Esophagus squamous epithelium (tissue), 5 donors: ENCODE measurements around the gene RGL3. TPM values are rescaled to one million over a fixed set of nuclear protein-coding genes. Genes with fewer than 3 reads are reported as not detected.

Experiments used
- DNase-seq: peaks from one replicate; lab custom pipeline; 2025; lab: John Stamatoyannopoulos, UW
- H3K27ac ChIP-seq, 4 donors: fragments of 200-600 bp; sonication (generic); one replicate each; pipeline ENCODE4 v1.5.1; 2016 to 2019; ENCODE audit warnings: mild to moderate bottlenecking in 1 of 4
- H3K27me3 ChIP-seq, 4 donors: fragments of 200-600 bp; sonication (generic); 1 replicate in 3 of 4; 2 replicates in 1 of 4; pipeline versions ENCODE4 v1.5.1 to v1.6.0; 2017 to 2021; ENCODE audit warnings: antibody characterized with exemption in 1 of 4
- H3K36me3 ChIP-seq, 3 donors: fragments of 200-600 bp; sonication (generic); one replicate each; pipeline ENCODE4 v1.5.1; 2016 to 2019
- H3K4me1 ChIP-seq, 3 donors: fragments of 200-600 bp; sonication (generic); one replicate each; pipeline ENCODE4 v1.5.1; 2017 to 2019
- H3K4me3 ChIP-seq, 4 donors: fragments of 200-600 bp; sonication (generic); 1 replicate in 3 of 4; 2 replicates in 1 of 4; pipeline ENCODE4 v1.5.1; 2016 to 2019; ENCODE audit warnings: mild to moderate bottlenecking in 2 of 4, moderate library complexity in 1 of 4
- H3K9me3 ChIP-seq, 3 donors: fragments of 200-600 bp; sonication (generic); one replicate each; pipeline ENCODE4 v1.5.1; 2016 to 2019
- POLR2A ChIP-seq, 4 donors: fragments of 450-650 bp; IDR thresholded peaks; one replicate each; pipeline ENCODE4 v1.6.1; 2017; ENCODE audit warnings: antibody characterized with exemption in 4 of 4, mild to moderate bottlenecking in 4 of 4, moderate library complexity in 3 of 4
- WGBS, 2 donors: methylation state at CpG; one replicate each; pipeline ENCODE4 v1.1.5; 2018; 5-methylcytosine and 5-hydroxymethylcytosine counted together
- intact Hi-C: fragments of 100-400 bp; cut with DNase I; formaldehyde crosslinking; loops from one replicate; pipeline ENCODE4 v1.15.0; 2022
- total RNA-seq, 4 donors: library from RNA; depleted of rRNA; stranded (reverse); fragments of >200 nt; gene quantifications; one replicate each; pipeline ENCODE4 v1.1.0, GENCODE V29; 2016
- TF ChIP-seq, protein P1 (sequence below), 6 experiments: fragments of 450-650 bp in 4 of 6; fragments of 200-600 bp in 2 of 6; sonication (generic) in 2 of 6; IDR thresholded peaks; one replicate each; pipeline ENCODE4 v1.5.1; 2016 to 2019; ENCODE audit warnings: antibody characterized with exemption in 6 of 6, mild to moderate bottlenecking in 4 of 6, moderate library complexity in 4 of 6
- donor health status: DM: yes; HTN: yes; CAD: no.

Gene RGL3
- total RNA-seq, 4 donors from 2014 or later, result 0.22 to 1.9 (median 0.45) TPM

DNA sequence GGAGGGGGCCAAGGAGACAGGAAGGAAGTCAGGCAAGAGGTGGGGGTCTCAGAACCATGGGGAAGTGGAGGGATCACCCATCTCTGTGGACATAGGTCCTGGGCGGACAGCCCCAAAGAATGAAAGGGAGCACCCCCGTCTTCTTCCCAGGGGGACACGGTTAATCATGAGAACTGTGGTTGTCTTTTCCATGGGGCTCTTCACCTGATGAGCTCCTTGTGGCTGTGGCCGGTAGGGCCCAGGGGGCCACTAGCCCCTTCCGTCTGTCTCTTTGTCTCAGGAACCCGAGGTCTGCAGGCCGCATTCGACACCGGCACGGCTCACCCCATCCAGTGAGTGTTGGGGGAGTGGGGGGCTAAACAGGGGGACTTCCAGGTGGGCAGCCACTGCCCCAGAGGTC lies 55.2 kb downstream of the RGL3 start:
- intact Hi-C loops, result no loop called here

DNA sequence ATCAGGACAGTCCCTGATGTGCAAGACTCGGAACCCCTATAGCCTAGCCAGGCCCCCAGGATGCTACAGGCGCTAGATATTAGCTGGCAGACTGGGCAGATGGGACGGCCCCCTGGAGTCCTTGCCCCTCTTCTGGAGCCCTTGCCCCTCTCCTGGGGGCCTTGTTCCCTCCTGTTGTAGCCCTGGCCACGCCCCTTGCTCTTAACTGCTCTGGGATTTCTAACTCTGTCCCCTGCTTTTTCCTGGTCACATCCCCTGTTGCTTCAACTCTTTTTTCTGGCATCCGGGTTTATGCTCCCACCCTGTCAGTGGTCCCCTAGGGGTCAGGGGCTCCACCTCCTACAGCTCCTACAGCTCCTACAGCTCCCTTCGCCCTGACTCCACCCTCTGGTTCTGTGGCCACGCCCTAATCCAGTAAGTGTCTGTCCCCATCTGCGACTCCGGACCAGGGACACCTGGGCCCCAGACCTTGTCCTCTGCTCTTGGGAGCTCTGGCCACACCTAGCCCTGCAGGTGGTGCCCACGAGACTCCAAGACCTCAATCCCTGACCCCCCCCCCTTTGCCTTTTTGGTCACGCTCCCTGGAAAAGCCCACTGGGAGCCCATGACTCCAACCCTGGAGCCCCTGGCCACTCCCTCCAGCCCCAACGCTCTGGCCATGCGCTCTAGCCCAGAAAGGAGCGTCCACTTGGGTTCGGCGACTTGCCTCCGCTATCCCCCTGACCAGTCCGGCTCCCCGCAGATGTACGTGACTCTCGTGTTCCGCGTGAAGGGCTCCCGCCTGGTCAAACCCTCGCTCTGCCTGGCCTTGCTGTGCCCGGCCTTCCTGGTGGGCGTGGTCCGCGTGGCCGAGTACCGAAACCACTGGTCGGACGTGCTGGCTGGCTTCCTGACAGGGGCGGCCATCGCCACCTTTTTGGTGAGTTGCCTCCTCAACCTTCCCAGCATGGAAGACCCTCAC lies 57.1 kb downstream of the RGL3 start:
- peaks cover 0 to 25% (median 0%) of the 10 kb centered on the region in 3 donors for H3K4me1 ChIP-seq
- no peak for DNase-seq
- TF ChIP-seq POLR2A (IDR thresholded peaks at IDR 0.05), result no peak
- TF ChIP-seq, protein P1, sequence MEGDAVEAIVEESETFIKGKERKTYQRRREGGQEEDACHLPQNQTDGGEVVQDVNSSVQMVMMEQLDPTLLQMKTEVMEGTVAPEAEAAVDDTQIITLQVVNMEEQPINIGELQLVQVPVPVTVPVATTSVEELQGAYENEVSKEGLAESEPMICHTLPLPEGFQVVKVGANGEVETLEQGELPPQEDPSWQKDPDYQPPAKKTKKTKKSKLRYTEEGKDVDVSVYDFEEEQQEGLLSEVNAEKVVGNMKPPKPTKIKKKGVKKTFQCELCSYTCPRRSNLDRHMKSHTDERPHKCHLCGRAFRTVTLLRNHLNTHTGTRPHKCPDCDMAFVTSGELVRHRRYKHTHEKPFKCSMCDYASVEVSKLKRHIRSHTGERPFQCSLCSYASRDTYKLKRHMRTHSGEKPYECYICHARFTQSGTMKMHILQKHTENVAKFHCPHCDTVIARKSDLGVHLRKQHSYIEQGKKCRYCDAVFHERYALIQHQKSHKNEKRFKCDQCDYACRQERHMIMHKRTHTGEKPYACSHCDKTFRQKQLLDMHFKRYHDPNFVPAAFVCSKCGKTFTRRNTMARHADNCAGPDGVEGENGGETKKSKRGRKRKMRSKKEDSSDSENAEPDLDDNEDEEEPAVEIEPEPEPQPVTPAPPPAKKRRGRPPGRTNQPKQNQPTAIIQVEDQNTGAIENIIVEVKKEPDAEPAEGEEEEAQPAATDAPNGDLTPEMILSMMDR (IDR thresholded peaks at IDR 0.05), result no peak
- H3K9me3 ChIP-seq, result no peaks in the 10 kb centered on the region
- H3K27me3 ChIP-seq, result no peaks in the 10 kb centered on the region
- intact Hi-C loops, result no loop called here
- peaks cover 0 to 56% (median 0%) of the 10 kb centered on the region in 3 donors for H3K36me3 ChIP-seq
- H3K27ac ChIP-seq, result no peak overlapping the region
- 84 to 86% methylated on average over 13 to 34 of the region's 35 CpGs for WGBS, 2 donors
- H3K4me3 ChIP-seq, result no peak overlapping the region

More for the DNA sequence above, 55.2 kb downstream of the RGL3 start:
- Histone ChIP-seq H3K4me1 (peaks cover 0 to 25% (median 0%) of the 10 kb centered on the region in 3 donors), H3K27me3 (no peaks in the 10 kb centered on the region), H3K4me3 (no peak overlapping the region), H3K9me3 (no peaks in the 10 kb centered on the region), H3K27ac (no peak overlapping the region), H3K36me3 (peaks cover 0 to 70% (median 0%) of the 10 kb centered on the region in 3 donors)
- no peak for DNase-seq
- TF ChIP-seq, protein P1 (IDR thresholded peaks at IDR 0.05), result no peak
- TF ChIP-seq POLR2A (IDR thresholded peaks at IDR 0.05), result no peak
- WGBS, 2 donors, result 71 to 90% methylated on average over 3 of the region's 10 CpGs

DNA sequence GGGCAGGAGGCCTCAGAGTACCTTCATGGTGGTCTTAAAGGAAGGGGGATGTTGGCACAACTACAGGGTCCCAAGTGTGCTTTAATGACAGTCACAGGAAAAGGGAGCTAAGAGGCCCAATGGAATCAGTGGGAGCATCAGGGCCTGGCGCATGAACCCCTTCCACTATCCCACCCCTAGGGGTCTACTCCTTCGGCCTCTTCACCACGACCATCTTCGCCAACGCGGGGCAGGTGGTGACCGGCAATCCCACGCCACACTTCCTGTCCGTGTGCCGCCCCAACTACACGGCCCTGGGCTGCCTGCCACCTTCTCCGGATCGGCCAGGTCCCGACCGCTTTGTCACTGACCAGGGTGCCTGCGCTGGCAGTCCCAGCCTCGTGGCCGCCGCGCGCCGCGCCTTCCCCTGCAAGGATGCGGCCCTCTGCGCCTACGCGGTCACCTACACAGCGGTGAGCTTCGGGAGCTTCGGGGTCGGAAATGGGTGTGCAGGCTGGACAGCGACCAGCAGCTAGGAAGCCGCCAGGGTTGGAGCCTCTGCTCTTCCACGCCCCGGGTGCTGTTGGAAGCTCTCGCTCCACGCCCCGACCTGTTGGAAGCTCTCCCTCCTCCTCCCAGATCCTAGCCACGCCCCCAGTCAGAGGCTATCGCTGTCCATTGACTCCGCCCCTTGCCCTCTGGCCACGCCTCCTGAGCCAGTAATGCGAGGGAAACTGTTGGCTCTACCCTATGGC lies 57.9 kb downstream of the RGL3 start:
- Histone ChIP-seq H3K27me3 (no peaks in the 10 kb centered on the region), H3K4me3 (peak overlapping the region in 2 of 4 donors; percentile 1 to 23), H3K27ac (no peak overlapping the region), H3K36me3 (peaks cover 0 to 48% (median 0%) of the 10 kb centered on the region in 3 donors), H3K4me1 (peaks cover 0 to 33% (median 3%) of the 10 kb centered on the region in 3 donors), H3K9me3 (no peaks in the 10 kb centered on the region)
- intact Hi-C loops, result no loop called here
- no peak for DNase-seq
- TF ChIP-seq, protein P1 (IDR thresholded peaks at IDR 0.05), result no peak
- TF ChIP-seq POLR2A (IDR thresholded peaks at IDR 0.05), result no peak
- WGBS, 2 donors, result 59 to 79% methylated on average over 7 to 16 of the region's 43 CpGs

DNA sequence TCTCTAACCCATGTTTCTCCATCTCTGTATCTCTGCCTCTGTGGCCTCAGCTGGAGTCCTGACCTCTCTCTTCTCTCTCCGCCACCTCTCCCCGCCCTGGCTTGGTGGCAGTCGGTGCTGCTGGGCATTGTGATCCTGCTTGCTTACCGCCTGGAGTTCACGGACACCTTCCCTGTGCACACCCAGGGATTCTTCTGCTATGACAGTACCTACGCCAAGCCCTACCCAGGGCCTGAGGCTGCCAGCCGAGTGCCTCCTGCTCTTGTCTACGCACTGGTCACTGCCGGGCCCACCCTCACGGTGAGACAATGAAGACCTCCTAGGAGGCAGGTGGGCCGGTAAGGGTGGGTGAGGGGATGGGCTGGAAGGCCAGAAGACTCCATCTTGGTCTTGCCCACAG lies 59.7 kb downstream of the RGL3 start:
- WGBS, 2 donors, result 72 to 75% methylated on average over 4 to 8 of the region's 11 CpGs
- Histone ChIP-seq H3K27me3 (no peaks in the 10 kb centered on the region), H3K27ac (peak overlapping the region in 2 of 4 donors; percentile 4 to 60), H3K4me1 (peaks cover 0 to 48% (median 3%) of the 10 kb centered on the region in 3 donors), H3K36me3 (peaks cover 0 to 30% (median 0%) of the 10 kb centered on the region in 3 donors), H3K4me3 (no peak overlapping the region), H3K9me3 (no peaks in the 10 kb centered on the region)
- intact Hi-C loops, result no loop called here
- TF ChIP-seq, protein P1 (IDR thresholded peaks at IDR 0.05), result no peak
- no peak for TF ChIP-seq POLR2A (IDR thresholded peaks at IDR 0.05)
- DNase-seq, result no peak
